K562 (cell line): ENCODE results near the gene CACNG7. TPM values are rescaled to one million over a fixed set of nuclear protein-coding genes. Genes with fewer than 3 reads are reported as not detected.

ENCODE experiments used
- E2F4 ChIP-seq: sonication (generic); formaldehyde crosslinking; IDR thresholded peaks from 2 replicates; pipeline ENCODE4 v1.8.0; 2022; ENCODE audit warnings: mild to moderate bottlenecking, low read depth, missing genetic modification reagents
- ELF1 ChIP-seq: fragments of 200-800 bp; sonication (Bioruptor generic); IDR thresholded peaks from 2 replicates; pipeline ENCODE4 v1.6.1; 2016; ENCODE audit warnings: missing genetic modification characterization, missing compliant biosample characterization
- HNRNPH1 ChIP-seq: fragments of 200-400 bp; formaldehyde crosslinking; optimal IDR thresholded peaks from 2 replicates; pipeline ENCODE3; 2017; ENCODE audit warnings: low read depth, mild to moderate bottlenecking, low read length, moderate library complexity
- ILK ChIP-seq: fragments of 450-650 bp; IDR thresholded peaks from 2 replicates; pipeline ENCODE4 v1.6.1; 2016; ENCODE audit warnings: missing genetic modification characterization, low read depth, mild to moderate bottlenecking, missing compliant biosample characterization, moderate library complexity, borderline replicate concordance
- KHSRP ChIP-seq: fragments of 450-650 bp; IDR thresholded peaks from 2 replicates; pipeline ENCODE4 v1.6.1; 2017
- KLF16 ChIP-seq: IDR thresholded peaks from 2 replicates; pipeline ENCODE4 v1.6.1; 2016; ENCODE audit warnings: antibody characterized with exemption
- MBD1 ChIP-seq: fragments of 250-450 bp; sonication (Bioruptor Pico); IDR thresholded peaks from 2 replicates; pipeline ENCODE4 v1.8.0; 2022; ENCODE audit warnings: inconsistent platforms
- MCM3 ChIP-seq: fragments of 450-650 bp; IDR thresholded peaks from 2 replicates; pipeline ENCODE4 v1.6.1; 2016
- NFIX ChIP-seq: fragments of 250-450 bp; sonication (Bioruptor Pico); IDR thresholded peaks from 2 replicates; pipeline ENCODE4 v1.4.0; 2020; ENCODE audit warnings: low read depth, mild to moderate bottlenecking, moderate library complexity
- PML ChIP-seq: IDR thresholded peaks from 2 replicates; pipeline ENCODE4 v1.6.1; 2012; ENCODE audit warnings: low read length, inconsistent platforms
- POLR2G ChIP-seq: fragments of 200-400 bp; formaldehyde crosslinking; IDR thresholded peaks from 2 replicates; pipeline ENCODE4 v1.6.1; 2017; ENCODE audit warnings: low read depth, mild to moderate bottlenecking, antibody characterized with exemption, low read length, moderate library complexity
- PRMT5 ChIP-seq: sonication (generic); formaldehyde crosslinking; IDR thresholded peaks from 2 replicates; pipeline ENCODE4 v1.5.0; 2020; ENCODE audit warnings: missing genetic modification reagents
- PTRF ChIP-seq: fragments of 450-650 bp; IDR thresholded peaks from 2 replicates; pipeline ENCODE4 v1.6.1; 2016; ENCODE audit warnings: mild to moderate bottlenecking, missing genetic modification characterization, missing compliant biosample characterization
- RBM34 ChIP-seq: fragments of 200-400 bp; formaldehyde crosslinking; IDR thresholded peaks from 2 replicates; pipeline ENCODE4 v1.6.1; 2018; ENCODE audit warnings: low read length, borderline replicate concordance; ENCODE audit not compliant: insufficient read depth
- RUNX1 ChIP-seq: sonication (generic); IDR thresholded peaks from 2 replicates; pipeline ENCODE4 v1.6.1; 2016; ENCODE audit warnings: antibody characterized with exemption, low read depth
- STAT6 ChIP-seq: sonication (generic); formaldehyde crosslinking; IDR thresholded peaks from 2 replicates; pipeline ENCODE4 v1.8.1; 2023; ENCODE audit warnings: mild to moderate bottlenecking, missing genetic modification reagents
- ZNF316 ChIP-seq: fragments of 450-650 bp; IDR thresholded peaks from 2 replicates; pipeline ENCODE4 v1.6.1; 2016
- ZNF766 ChIP-seq: fragments of 200-800 bp; sonication (Bioruptor generic); conservative IDR thresholded peaks from 2 replicates; pipeline ENCODE4 v1.6.1; 2016; ENCODE audit warnings: missing genetic modification characterization, missing compliant biosample characterization
- polyA plus RNA-seq, 8 experiments: library from polyadenylated mRNA; depleted of rRNA in 4 of 8; stranded (reverse) in 5 of 8; unstranded in 3 of 8; fragments of >200 nt; fragmentation: Nextera tagmentation in 2 of 8; fragmentation: Illumina TruSeq in 1 of 8; extraction: Ambion mirVana in 2 of 8; extraction: Trizol in 1 of 8; gene quantifications; 2 replicates each; pipeline versions ENCODE4 v1.2.1 to v1.2.3, GENCODE V29; 2011 to 2014; ENCODE audit warnings: inconsistent platforms in 1 of 8, missing spikeins in 1 of 8
- total RNA-seq, 7 experiments: library from RNA; depleted of rRNA in 6 of 7; stranded (reverse); fragments of >200 nt in 6 of 7; fragmentation: Illumina TruSeq in 2 of 7; extraction: Trizol in 2 of 7; gene quantifications; 2 replicates each; pipeline versions ENCODE4 v1.2.1 to v1.2.3, GENCODE V29; 2011 to 2021; ENCODE audit warnings: low replicate concordance in 1 of 7
- TF ChIP-seq, protein P1 (sequence below): fragments of 250-450 bp; sonication (Bioruptor Pico); IDR thresholded peaks from 2 replicates; pipeline ENCODE4 v1.4.0; 2020; ENCODE audit warnings: mild to moderate bottlenecking, moderate library complexity, borderline replicate concordance

The CACNG7 gene
- total and polyA plus RNA-seq, 9 of the 15 experiments (the other 6 are each of a cell fraction or from before 2014, with no cell fraction given): not detected

- TF ChIP-seq ILK (tag) (no peak), NFIX (CRISPR knock-in tag) (no peak), KHSRP (no peak), KLF16 (no peak), ELF1 (tag) (0 out of 2 replicates have a peak, but pooled peaks have one; percentile 34), MBD1 (no peak), POLR2G (peak; percentile 63), PML (no peak), PTRF (no peak), ZNF316 (no peak), E2F4 (CRISPR knock-in tag) (no peak), HNRNPH1 (no peak), PRMT5 (CRISPR knock-in tag) (no peak), RBM34 (no peak), STAT6 (CRISPR knock-in tag) (no peak), RUNX1 (no peak), ZNF766 (CRISPR knock-in tag) (no peak), MCM3 (no peak)
- TF ChIP-seq, protein P1, sequence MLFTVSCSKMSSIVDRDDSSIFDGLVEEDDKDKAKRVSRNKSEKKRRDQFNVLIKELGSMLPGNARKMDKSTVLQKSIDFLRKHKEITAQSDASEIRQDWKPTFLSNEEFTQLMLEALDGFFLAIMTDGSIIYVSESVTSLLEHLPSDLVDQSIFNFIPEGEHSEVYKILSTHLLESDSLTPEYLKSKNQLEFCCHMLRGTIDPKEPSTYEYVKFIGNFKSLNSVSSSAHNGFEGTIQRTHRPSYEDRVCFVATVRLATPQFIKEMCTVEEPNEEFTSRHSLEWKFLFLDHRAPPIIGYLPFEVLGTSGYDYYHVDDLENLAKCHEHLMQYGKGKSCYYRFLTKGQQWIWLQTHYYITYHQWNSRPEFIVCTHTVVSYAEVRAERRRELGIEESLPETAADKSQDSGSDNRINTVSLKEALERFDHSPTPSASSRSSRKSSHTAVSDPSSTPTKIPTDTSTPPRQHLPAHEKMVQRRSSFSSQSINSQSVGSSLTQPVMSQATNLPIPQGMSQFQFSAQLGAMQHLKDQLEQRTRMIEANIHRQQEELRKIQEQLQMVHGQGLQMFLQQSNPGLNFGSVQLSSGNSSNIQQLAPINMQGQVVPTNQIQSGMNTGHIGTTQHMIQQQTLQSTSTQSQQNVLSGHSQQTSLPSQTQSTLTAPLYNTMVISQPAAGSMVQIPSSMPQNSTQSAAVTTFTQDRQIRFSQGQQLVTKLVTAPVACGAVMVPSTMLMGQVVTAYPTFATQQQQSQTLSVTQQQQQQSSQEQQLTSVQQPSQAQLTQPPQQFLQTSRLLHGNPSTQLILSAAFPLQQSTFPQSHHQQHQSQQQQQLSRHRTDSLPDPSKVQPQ (CRISPR knock-in tag): no peak
These were observed 29.7 kb upstream of the CACNG7 start (continued) for GRCh38 chr19:53879140-53880081.
